NCI-H748 (cell line): ENCODE results near the gene ATG101.

Experiments used
- DNase-seq: peaks from one replicate; lab custom pipeline; 2025; ENCODE audit not compliant: unreplicated experiment; lab: John Stamatoyannopoulos, UW

The ATG101 gene, protein sequence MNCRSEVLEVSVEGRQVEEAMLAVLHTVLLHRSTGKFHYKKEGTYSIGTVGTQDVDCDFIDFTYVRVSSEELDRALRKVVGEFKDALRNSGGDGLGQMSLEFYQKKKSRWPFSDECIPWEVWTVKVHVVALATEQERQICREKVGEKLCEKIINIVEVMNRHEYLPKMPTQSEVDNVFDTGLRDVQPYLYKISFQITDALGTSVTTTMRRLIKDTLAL

DNA sequence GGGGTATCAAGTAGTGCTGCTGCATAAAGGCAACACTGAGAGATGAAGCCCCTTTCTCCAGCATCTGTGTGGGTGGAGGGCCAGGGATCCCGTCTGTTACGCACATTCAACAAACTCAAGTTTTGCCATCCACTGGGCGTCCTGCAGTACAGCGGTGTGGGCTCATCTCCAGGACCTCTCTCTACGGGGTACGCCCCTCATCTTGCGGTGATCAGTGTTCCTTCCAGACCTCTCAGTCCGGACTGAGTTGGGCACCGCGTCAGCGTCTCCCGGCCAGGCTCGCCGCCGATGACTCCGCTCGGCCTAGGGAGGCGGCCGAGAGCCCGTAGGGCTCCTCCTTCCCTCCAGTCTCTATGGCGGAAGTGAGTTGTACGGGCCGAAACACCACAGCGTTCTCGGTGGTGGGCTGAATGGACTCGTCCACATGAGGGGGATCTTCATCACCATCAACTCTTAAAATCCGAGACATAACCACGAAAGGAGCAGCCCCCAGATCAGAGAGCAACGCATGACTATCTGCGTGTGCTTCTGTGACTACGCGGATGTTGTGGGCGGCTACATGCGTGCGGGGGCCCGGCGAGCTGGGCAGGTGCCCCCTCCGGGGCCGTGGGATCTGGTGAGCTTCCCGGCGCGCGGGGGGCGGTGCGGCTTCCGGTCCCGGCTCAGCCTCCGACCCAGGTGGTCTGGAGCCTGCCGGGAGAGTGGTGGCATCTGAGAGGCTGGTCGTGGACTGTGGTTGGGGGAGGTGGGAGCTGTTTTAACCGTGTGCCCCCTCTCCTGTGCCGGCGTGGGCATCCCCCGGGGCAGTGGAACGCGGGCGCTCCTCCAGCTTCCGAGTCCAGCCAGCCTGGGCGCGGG lies at the start of gene ATG101:
Gene ATG101 (plus strand): TSS at position 652 of the 858 bp plus-strand sequence. CDS start 3,673 bp downstream, outside the sequence.
- peak; percentile 97 for DNase-seq

DNA sequence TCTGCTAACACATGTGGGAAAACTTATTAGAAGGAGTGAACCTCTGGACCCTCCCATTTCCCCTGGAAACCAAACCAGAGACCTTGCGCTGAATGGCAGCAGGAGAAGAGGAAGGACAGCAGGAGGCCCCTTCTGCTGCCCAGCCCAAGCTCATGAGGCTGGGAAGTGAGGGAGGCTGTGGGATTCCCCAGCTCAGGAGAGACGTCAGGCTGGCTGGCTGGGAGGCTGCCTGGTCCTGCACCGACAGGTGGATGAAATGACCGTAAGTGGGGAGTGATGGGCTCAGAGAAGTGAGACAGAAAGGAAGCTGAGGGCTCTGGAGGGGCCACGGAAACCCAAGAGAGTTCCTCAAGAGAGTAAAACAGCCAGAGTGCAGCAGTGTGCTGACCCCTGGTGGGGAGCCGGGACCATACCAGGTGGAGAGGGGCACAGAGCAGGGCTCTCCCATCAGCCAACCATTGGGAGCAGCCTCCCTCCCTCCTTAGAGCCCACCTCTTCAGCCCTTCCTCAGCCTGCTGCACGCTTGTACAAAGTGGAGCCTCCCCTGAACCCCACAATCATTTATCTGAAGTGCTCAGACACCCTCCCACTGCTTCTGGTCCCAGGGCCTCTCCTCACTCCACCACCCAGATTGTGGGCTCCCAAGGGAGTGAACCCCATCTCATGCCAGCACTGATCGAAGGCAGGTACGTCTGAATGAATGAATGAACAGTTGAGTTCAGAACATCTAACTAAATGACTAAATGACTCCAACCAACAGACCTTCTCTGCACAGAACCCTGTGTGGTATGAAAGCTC lies 49.0 kb upstream of the ATG101 start:
- DNase-seq: peak; percentile 48

DNA sequence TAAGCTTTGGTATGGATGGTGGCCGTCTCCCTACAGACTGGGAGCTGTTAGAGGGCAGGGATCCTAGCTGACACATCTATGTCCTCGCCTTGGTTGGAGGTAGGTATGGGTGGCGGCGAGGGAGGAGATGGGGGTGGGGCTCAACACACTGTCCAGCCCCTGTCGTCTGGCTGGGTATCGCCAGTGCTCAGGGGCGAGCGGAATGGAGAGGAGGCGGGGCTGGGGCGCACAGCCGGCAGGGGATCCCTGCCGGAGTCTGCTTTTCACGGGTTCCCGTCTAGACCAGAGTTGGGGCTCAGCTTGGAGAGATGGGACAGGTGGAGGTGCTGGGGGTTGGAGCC lies 47.0 kb upstream of the ATG101 start:
- peak; percentile 67 for DNase-seq

- DNase-seq: peak; percentile 81
Measured at GRCh38 chr12:52023182-52023975, 46.4 kb upstream of the ATG101 start.

DNA sequence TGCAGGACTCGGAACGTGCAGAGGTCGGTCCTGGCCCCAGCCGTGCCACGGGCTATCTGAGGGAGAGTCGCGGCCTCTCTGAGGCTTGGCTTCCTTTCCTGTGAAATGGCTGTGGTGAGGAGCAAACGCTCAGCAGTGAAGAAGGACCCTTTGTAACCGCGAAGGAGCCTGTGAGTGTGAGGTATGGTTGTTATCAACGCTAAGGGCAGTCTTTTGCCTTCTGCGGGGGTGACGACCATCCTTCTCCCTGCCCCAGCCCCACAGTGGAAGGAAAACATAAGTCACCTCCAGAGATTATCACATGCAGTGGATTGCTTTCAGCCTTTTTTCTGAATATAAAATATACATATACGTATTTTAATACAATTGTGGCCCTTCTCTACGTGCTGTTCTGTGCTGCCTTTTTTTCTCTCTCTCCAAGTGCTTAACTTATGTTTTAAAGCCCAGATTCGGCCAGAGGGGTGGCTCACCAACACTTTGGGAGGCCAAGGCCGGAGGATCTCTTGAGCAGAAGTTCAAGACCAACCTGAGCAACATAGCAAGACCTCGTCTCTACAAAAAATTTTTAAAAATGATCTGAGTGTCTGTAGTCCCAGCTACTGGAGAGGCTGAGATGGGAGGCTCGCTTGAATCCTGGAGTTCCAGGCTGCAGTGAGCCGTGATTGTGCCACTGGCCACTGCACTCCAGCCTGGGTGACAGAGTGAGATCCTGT lies 45.6 kb upstream of the ATG101 start:
- no peak for DNase-seq

DNA sequence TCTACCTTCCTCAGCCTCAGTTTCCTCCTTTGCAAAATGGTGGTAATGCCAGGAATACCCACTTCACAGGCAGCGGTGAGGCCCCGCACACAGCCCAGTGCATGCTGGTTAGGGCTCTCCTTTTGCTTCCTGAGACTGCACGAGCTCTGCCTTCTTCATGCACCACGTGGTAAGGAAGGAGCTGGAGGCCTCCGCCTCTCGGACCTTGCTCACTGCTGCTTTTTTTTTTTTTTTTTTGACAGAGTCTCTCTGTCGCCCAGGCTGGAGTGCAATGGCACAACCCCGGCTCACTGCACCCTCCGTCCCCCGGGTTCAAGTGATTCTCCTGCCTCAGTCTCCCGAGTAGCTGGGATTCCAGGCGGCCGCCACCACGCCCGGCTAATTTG lies 44.9 kb upstream of the ATG101 start:
- no peak for DNase-seq

DNA sequence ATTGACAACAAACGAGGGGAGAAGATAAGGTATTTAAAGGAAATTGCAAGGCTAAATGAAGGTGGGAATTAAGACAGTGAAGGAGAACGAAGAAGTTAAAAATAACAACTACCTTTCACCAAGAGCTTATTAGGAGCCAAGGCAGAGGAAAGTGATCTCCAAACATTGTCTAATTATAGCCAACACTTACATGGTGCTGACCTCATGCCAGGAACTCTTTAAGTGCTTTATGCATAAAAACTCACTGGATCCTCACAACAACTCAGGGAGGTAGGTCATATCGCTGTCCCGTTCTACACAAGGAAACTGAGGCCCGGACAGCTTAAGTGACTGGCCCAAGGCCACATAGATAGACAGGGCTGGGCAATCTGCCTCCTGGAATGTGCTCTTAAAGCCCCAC lies 43.5 kb upstream of the ATG101 start:
- no peak for DNase-seq

- no peak for DNase-seq
Measured at GRCh38 chr12:52027085-52027843, 42.5 kb upstream of the ATG101 start.

- peak; percentile 85 for DNase-seq
Measured at GRCh38 chr12:52029685-52030084, 40.1 kb upstream of the ATG101 start.

GRCh38 chr12:52032446-52032803 lies 37.4 kb upstream of the ATG101 start:
- DNase-seq: peak; percentile 32

- peak; percentile 97 for DNase-seq
Measured at GRCh38 chr12:52032804-52033445, 36.9 kb upstream of the ATG101 start.

GRCh38 chr12:52033446-52034140 lies 36.2 kb upstream of the ATG101 start:
- DNase-seq: no peak

GRCh38 chr12:52035190-52035589 lies 34.6 kb upstream of the ATG101 start:
- no peak for DNase-seq

GRCh38 chr12:52035926-52036325 lies 33.9 kb upstream of the ATG101 start:
- DNase-seq: no peak

DNA sequence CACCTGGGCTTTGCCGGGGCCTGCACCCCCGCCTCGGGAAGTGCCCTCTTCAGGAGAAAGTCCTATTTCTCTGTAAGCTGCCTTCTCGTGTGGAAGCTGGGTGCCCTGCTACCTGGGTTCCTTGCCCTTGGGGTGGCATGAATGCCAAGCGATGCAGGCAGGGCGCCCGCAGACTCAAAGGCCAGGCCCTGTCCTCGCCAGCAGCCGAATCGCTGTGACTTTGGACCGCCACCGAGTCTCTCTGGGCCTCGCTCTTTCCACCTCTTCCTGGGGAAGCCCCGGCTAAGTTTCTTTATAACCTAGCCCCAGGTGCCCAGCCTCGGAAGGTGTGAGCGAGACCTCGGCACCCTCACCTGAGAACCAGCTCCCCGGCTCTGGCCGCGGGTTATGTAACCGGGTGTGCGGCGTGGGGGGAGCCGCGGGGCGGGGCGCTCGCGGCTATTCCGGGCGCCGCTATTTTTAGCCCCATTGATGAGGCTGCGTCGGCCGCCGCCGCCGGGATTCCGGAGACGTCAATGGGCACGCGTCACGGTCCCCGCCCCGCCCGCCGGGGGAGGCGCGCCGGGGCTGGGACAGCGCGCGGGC lies 33.1 kb upstream of the ATG101 start:
- DNase-seq: peak; percentile 78

GRCh38 chr12:52037248-52037861 lies 32.4 kb upstream of the ATG101 start:
- DNase-seq: peak; percentile 52

- no peak for DNase-seq
Measured at GRCh38 chr12:52038447-52038846, 31.3 kb upstream of the ATG101 start.

DNA sequence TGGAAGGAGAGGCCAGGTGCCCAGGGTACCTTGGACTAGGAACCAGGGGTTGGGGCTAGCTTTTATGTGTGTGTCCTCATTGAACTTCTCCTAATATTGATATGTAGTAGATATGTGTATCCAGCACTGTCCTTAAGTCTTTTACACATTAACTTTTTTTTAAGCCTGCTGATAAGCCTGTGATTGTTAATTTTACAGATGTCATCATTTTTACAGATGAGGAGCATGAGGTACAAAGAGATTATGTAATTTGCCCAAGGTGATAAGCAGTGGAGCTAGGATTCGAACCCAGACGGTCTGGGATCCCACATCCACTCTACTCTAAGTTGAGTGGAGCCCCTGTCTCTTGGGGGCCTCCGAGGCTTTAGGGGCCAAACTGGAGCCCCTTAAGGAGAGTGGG lies 28.7 kb upstream of the ATG101 start:
- no peak for DNase-seq
